GM23338 (cell line): Measurements from ENCODE around the gene GYPE.
"Not testable (repeated sequence)": the region's sequence is repeated elsewhere in the genome, so short reads cannot be mapped to it uniquely, and the experiment has no call there.

Source experiments
- EZH2 ChIP-seq: fragments of 200-600 bp; sonication (generic); IDR thresholded peaks from one replicate; pipeline ENCODE4 v1.8.0; 2017; ENCODE audit warnings: antibody characterized with exemption, mild to moderate bottlenecking, low read depth; ENCODE audit not compliant: unreplicated experiment
- EZH2phosphoT487 ChIP-seq: fragments of 200-600 bp; sonication (generic); IDR thresholded peaks from one replicate; pipeline ENCODE4 v1.8.1; 2018; ENCODE audit warnings: antibody characterized with exemption; ENCODE audit not compliant: unreplicated experiment
- JUNB ChIP-seq: IDR thresholded peaks from one replicate; pipeline ENCODE4 v1.6.1; 2016; ENCODE audit warnings: antibody characterized with exemption; ENCODE audit not compliant: unreplicated experiment
- ZNF331 ChIP-seq: fragments of 250-450 bp; sonication (Bioruptor Pico); IDR thresholded peaks from 2 replicates; pipeline ENCODE4 v1.5.0; 2020; ENCODE audit warnings: low read depth, mild to moderate bottlenecking, moderate library complexity
- TF ChIP-seq, protein P1 (sequence below): IDR thresholded peaks from one replicate; pipeline ENCODE4 v1.6.1; 2018; ENCODE audit warnings: antibody characterized with exemption; ENCODE audit not compliant: unreplicated experiment
- TF ChIP-seq, protein P2 (sequence below), 2 experiments: fragments of 200-600 bp in 1 of 2; sonication (generic) in 1 of 2; conservative IDR thresholded peaks; 2 replicates each; pipeline versions ENCODE4 v1.5.1 to v1.6.1; 2016 to 2017; ENCODE audit warnings: antibody characterized with exemption in 2 of 2, low read depth in 2 of 2, mild to moderate bottlenecking in 2 of 2, moderate library complexity in 1 of 2
- TF ChIP-seq, protein P3 (sequence below): IDR thresholded peaks from 2 replicates; pipeline ENCODE4 v1.6.1; 2016; ENCODE audit warnings: antibody characterized with exemption

DNA sequence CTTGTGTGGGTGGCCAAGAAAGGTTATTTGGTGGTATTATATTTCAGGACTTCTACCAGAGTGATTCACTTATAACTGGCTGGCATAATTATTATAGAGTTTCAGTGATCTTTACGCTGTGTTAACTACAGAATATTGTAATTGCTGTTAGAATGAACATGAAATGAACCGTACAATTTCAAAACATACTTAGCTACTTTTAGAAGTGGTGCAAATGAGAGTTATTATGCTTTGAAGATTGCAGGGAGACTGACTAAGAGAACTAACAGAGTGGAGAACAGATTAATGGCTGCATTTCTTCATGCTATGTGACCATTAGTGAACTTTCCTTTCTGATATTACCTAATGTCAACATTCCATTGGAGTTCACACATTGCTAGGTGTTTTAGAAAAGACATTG, 71.7 kb downstream of the GYPE start:
- not testable (repeated sequence) for TF ChIP-seq EZH2phosphoT487; EZH2; JUNB; ZNF331 (CRISPR knock-in tag)
- TF ChIP-seq, protein P1, sequence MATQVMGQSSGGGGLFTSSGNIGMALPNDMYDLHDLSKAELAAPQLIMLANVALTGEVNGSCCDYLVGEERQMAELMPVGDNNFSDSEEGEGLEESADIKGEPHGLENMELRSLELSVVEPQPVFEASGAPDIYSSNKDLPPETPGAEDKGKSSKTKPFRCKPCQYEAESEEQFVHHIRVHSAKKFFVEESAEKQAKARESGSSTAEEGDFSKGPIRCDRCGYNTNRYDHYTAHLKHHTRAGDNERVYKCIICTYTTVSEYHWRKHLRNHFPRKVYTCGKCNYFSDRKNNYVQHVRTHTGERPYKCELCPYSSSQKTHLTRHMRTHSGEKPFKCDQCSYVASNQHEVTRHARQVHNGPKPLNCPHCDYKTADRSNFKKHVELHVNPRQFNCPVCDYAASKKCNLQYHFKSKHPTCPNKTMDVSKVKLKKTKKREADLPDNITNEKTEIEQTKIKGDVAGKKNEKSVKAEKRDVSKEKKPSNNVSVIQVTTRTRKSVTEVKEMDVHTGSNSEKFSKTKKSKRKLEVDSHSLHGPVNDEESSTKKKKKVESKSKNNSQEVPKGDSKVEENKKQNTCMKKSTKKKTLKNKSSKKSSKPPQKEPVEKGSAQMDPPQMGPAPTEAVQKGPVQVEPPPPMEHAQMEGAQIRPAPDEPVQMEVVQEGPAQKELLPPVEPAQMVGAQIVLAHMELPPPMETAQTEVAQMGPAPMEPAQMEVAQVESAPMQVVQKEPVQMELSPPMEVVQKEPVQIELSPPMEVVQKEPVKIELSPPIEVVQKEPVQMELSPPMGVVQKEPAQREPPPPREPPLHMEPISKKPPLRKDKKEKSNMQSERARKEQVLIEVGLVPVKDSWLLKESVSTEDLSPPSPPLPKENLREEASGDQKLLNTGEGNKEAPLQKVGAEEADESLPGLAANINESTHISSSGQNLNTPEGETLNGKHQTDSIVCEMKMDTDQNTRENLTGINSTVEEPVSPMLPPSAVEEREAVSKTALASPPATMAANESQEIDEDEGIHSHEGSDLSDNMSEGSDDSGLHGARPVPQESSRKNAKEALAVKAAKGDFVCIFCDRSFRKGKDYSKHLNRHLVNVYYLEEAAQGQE: not testable (repeated sequence)
- TF ChIP-seq, protein P2, sequence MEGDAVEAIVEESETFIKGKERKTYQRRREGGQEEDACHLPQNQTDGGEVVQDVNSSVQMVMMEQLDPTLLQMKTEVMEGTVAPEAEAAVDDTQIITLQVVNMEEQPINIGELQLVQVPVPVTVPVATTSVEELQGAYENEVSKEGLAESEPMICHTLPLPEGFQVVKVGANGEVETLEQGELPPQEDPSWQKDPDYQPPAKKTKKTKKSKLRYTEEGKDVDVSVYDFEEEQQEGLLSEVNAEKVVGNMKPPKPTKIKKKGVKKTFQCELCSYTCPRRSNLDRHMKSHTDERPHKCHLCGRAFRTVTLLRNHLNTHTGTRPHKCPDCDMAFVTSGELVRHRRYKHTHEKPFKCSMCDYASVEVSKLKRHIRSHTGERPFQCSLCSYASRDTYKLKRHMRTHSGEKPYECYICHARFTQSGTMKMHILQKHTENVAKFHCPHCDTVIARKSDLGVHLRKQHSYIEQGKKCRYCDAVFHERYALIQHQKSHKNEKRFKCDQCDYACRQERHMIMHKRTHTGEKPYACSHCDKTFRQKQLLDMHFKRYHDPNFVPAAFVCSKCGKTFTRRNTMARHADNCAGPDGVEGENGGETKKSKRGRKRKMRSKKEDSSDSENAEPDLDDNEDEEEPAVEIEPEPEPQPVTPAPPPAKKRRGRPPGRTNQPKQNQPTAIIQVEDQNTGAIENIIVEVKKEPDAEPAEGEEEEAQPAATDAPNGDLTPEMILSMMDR (conservative IDR thresholded peaks at IDR 0.05; ENCODE audit: low read depth in 2 of 2): not testable (repeated sequence)
- TF ChIP-seq, protein P3, sequence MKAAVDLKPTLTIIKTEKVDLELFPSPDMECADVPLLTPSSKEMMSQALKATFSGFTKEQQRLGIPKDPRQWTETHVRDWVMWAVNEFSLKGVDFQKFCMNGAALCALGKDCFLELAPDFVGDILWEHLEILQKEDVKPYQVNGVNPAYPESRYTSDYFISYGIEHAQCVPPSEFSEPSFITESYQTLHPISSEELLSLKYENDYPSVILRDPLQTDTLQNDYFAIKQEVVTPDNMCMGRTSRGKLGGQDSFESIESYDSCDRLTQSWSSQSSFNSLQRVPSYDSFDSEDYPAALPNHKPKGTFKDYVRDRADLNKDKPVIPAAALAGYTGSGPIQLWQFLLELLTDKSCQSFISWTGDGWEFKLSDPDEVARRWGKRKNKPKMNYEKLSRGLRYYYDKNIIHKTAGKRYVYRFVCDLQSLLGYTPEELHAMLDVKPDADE: not testable (repeated sequence)
